RKO (cell line): ENCODE measurements around the gene UNC13C.

Experiments used
- DNase-seq: peaks from one replicate; pipeline ENCODE4 v3.0.0-alpha.2; 2016; ENCODE audit warnings: low spot score

The UNC13C gene

GRCh38 chr15:54119051-54119450, 140.8 kb downstream of the UNC13C start:
- no peak for DNase-seq

- DNase-seq: no peak
Observed at GRCh38 chr15:54120949-54121463, 142.8 kb downstream of the UNC13C start.

GRCh38 chr15:54127574-54127973, 149.3 kb downstream of the UNC13C start:
- no peak for DNase-seq

GRCh38 chr15:54131410-54131809, 153.2 kb downstream of the UNC13C start:
- peak; percentile 60 for DNase-seq

- DNase-seq: no peak
Observed at GRCh38 chr15:54149115-54149531, 170.9 kb downstream of the UNC13C start.

GRCh38 chr15:54150255-54150654, 172.0 kb downstream of the UNC13C start:
- DNase-seq: no peak

GRCh38 chr15:54159012-54159411, 180.8 kb downstream of the UNC13C start:
- DNase-seq: no peak

- DNase-seq: no peak
Observed at GRCh38 chr15:54187325-54187724, 209.1 kb downstream of the UNC13C start.

GRCh38 chr15:54197995-54198394, 219.8 kb downstream of the UNC13C start:
- no peak for DNase-seq

- DNase-seq: no peak
Observed at GRCh38 chr15:54206586-54207321, 228.5 kb downstream of the UNC13C start.

- no peak for DNase-seq
Observed at GRCh38 chr15:54208786-54209185, 230.5 kb downstream of the UNC13C start.

GRCh38 chr15:54212635-54213034, 234.4 kb downstream of the UNC13C start:
- no peak for DNase-seq

- no peak for DNase-seq
Observed at GRCh38 chr15:54226455-54226854, 248.2 kb downstream of the UNC13C start.

- no peak for DNase-seq
Observed at GRCh38 chr15:54227569-54227968, 249.3 kb downstream of the UNC13C start.

GRCh38 chr15:54250326-54250725, 272.1 kb downstream of the UNC13C start:
- DNase-seq: no peak

GRCh38 chr15:54256190-54256589, 277.9 kb downstream of the UNC13C start:
- no peak for DNase-seq

GRCh38 chr15:54273928-54274327, 295.7 kb downstream of the UNC13C start:
- peak; percentile 3 for DNase-seq

GRCh38 chr15:54277834-54278233, 299.6 kb downstream of the UNC13C start:
- DNase-seq: no peak

GRCh38 chr15:54280726-54281125, 302.5 kb downstream of the UNC13C start:
- DNase-seq: no peak

GRCh38 chr15:54282228-54282836, 304.1 kb downstream of the UNC13C start:
- no peak for DNase-seq

- DNase-seq: no peak
Observed at GRCh38 chr15:54288049-54288448, 309.8 kb downstream of the UNC13C start.

- no peak for DNase-seq
Observed at GRCh38 chr15:54289590-54290136, 311.4 kb downstream of the UNC13C start.

- DNase-seq: no peak
Observed at GRCh38 chr15:54298396-54298795, 320.2 kb downstream of the UNC13C start.
